ENCODE data around the gene TRPV2.

DNA sequence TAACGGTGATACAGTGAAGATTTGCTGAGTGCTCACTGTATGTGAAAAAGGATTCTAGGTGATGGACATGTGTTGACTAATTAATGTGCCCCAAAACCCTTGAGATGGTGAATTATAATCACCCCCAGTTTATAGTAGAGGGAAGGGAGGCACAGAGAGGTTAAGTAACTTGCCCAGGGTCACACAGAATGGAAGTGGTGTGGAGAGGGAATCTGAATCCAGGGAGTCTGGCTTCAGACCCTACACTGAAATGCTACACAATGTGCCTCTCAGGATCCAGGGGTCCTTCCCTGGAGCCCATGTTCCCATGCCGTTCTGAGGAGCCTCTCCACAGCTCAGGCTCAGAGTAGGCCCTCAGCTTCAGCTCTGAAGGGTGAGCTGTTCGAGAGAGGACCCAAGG is 11.6 kb downstream of the TRPV2 start:
- TF ChIP-seq, protein P1, sequence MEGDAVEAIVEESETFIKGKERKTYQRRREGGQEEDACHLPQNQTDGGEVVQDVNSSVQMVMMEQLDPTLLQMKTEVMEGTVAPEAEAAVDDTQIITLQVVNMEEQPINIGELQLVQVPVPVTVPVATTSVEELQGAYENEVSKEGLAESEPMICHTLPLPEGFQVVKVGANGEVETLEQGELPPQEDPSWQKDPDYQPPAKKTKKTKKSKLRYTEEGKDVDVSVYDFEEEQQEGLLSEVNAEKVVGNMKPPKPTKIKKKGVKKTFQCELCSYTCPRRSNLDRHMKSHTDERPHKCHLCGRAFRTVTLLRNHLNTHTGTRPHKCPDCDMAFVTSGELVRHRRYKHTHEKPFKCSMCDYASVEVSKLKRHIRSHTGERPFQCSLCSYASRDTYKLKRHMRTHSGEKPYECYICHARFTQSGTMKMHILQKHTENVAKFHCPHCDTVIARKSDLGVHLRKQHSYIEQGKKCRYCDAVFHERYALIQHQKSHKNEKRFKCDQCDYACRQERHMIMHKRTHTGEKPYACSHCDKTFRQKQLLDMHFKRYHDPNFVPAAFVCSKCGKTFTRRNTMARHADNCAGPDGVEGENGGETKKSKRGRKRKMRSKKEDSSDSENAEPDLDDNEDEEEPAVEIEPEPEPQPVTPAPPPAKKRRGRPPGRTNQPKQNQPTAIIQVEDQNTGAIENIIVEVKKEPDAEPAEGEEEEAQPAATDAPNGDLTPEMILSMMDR (IDR thresholded peaks at IDR 0.05), result no peak
- no peak for TF ChIP-seq POLR2A (IDR thresholded peaks at IDR 0.05)
